HUDEP-2 (cell line): Measurements from ENCODE around the gene TLNRD1.
"Not testable (repeated sequence)": the region's sequence is repeated elsewhere in the genome, so short reads cannot be mapped to it uniquely, and the experiment has no call there.

Source experiments
- DNase-seq, 76 experiments: peaks; one replicate each; lab custom pipeline; 2025; ENCODE audit not compliant: unreplicated experiment in 76 of 76; lab: John Stamatoyannopoulos, UW

The TLNRD1 gene

GRCh38 chr15:81000624-81001151 is at the start of gene TLNRD1:
Gene TLNRD1 (plus strand): TSS chr15:81000923. CDS start chr15:81002272, 1,349 bp downstream.
- peak in 13 of 76 experiments; percentile 4 to 34 (median 15) for DNase-seq

GRCh38 chr15:80951941-80952340 is 48.8 kb upstream of the TLNRD1 start:
- DNase-seq, result no peak

- DNase-seq, result no peak
These were observed 47.4 kb upstream of the TLNRD1 start for GRCh38 chr15:80953001-80953952.

GRCh38 chr15:80953953-80954778 is 46.6 kb upstream of the TLNRD1 start:
- DNase-seq, result no peak

- peak in 55 of 76 experiments; percentile 4 to 72 (median 33) for DNase-seq
These were observed 44.9 kb upstream of the TLNRD1 start for GRCh38 chr15:80955571-80956452.

- DNase-seq, result no peak
These were observed 43.2 kb upstream of the TLNRD1 start for GRCh38 chr15:80957556-80957955.

GRCh38 chr15:80957976-80958375 is 42.7 kb upstream of the TLNRD1 start:
- no peak for DNase-seq

- DNase-seq, result no peak
These were observed 41.8 kb upstream of the TLNRD1 start for GRCh38 chr15:80958818-80959495.

- not testable (repeated sequence) for DNase-seq
These were observed 35.3 kb upstream of the TLNRD1 start for GRCh38 chr15:80965454-80965853.

GRCh38 chr15:80966431-80967197 is 34.1 kb upstream of the TLNRD1 start:
- no peak for DNase-seq

GRCh38 chr15:80967451-80967850 is 33.3 kb upstream of the TLNRD1 start:
- no peak for DNase-seq

GRCh38 chr15:80967991-80968510 is 32.7 kb upstream of the TLNRD1 start:
- no peak for DNase-seq

GRCh38 chr15:80969316-80969715 is 31.4 kb upstream of the TLNRD1 start:
- no peak for DNase-seq

- peak in 53 of 76 experiments; percentile 6 to 76 (median 47) for DNase-seq
These were observed 30.6 kb upstream of the TLNRD1 start for GRCh38 chr15:80970018-80970657.

GRCh38 chr15:80970658-80971057 is 30.1 kb upstream of the TLNRD1 start:
- no peak for DNase-seq

- no peak for DNase-seq
These were observed 29.6 kb upstream of the TLNRD1 start for GRCh38 chr15:80971143-80971542.

- DNase-seq, result no peak
These were observed 28.4 kb upstream of the TLNRD1 start for GRCh38 chr15:80972276-80972675.

GRCh38 chr15:80974914-80975313 is 25.8 kb upstream of the TLNRD1 start:
- DNase-seq, result no peak
